GM10266 (cell line): ENCODE results near the gene B4GALT2.

Experiments
- DNase-seq: peaks from one replicate; pipeline ENCODE4 v3.0.0; 2012; ENCODE audit errors: extremely low spot score
- CTCF ChIP-seq: IDR thresholded peaks from 2 replicates; pipeline ENCODE4 v1.5.1; 2012; ENCODE audit warnings: mild to moderate bottlenecking, low read depth; ENCODE audit not compliant: control insufficient read depth, insufficient read depth; ENCODE audit errors: missing control alignments

B4GALT2 gene

GRCh38 chr1:43978551-43979260, at the start of gene B4GALT2:
Gene B4GALT2 (plus strand): TSS chr1:43979210. CDS start chr1:43981161, 1,951 bp downstream.
- peak; percentile 91 for DNase-seq
- TF ChIP-seq CTCF: no peak

GRCh38 chr1:43930168-43930948, 48.7 kb upstream of the B4GALT2 start:
- DNase-seq: no peak
- peak; percentile 47 for TF ChIP-seq CTCF

- no peak for DNase-seq
- no peak for TF ChIP-seq CTCF
Observed at GRCh38 chr1:43930949-43931275, 48.1 kb upstream of the B4GALT2 start.

- DNase-seq: no peak
- no peak for TF ChIP-seq CTCF
Observed at GRCh38 chr1:43931711-43932660, 47.0 kb upstream of the B4GALT2 start.

GRCh38 chr1:43932786-43933385, 46.1 kb upstream of the B4GALT2 start:
- no peak for DNase-seq
- no peak for TF ChIP-seq CTCF

GRCh38 chr1:43933386-43934100, 45.5 kb upstream of the B4GALT2 start, which contains the start of gene ARTN:
Gene ARTN (plus strand): TSS chr1:43933801. CDS start chr1:43935657, 1,856 bp downstream.
- peak; percentile 47 for DNase-seq
- no peak for TF ChIP-seq CTCF
